GM12878 (cell line): ENCODE results near the gene ZGLP1.

Experiments
- EP300 ChIP-seq, 2 experiments: fragments of 150-350 bp in 1 of 2; IDR thresholded peaks; 2 replicates each; pipeline ENCODE4 v1.6.1; 2011 to 2012; ENCODE audit warnings: low read depth in 2 of 2, low read length in 2 of 2, borderline replicate concordance in 1 of 2, improper control_type of control experiment in 1 of 2, inconsistent platforms in 1 of 2; ENCODE audit not compliant: control insufficient read depth in 1 of 2
- EZH2 ChIP-seq: IDR thresholded peaks from 2 replicates; pipeline ENCODE4 v1.6.1; 2012; ENCODE audit warnings: low read depth, mild to moderate bottlenecking, control low read depth, inconsistent platforms, low read length, borderline replicate concordance; ENCODE audit not compliant: control insufficient read depth
- TF ChIP-seq, protein P1 (sequence below): IDR thresholded peaks from 2 replicates; pipeline ENCODE4 v1.6.1; 2011; ENCODE audit warnings: low read depth, low read length, improper control_type of control experiment, borderline replicate concordance
- TF ChIP-seq, protein P2 (sequence below): IDR thresholded peaks from 2 replicates; pipeline ENCODE4 v1.6.1; 2012; ENCODE audit warnings: low read length, inconsistent platforms
- TF ChIP-seq, protein P3 (sequence below), 3 experiments: IDR thresholded peaks in 2 of 3; conservative IDR thresholded peaks in 1 of 3; 2 replicates each; pipeline ENCODE4 v1.5.1; 2011; ENCODE audit warnings: low read depth in 3 of 3, low read length in 3 of 3, mild to moderate bottlenecking in 3 of 3, control low read depth in 2 of 3, moderate library complexity in 2 of 3, inconsistent platforms in 1 of 3, mixed read lengths in 1 of 3; ENCODE audit not compliant: control insufficient read depth in 2 of 3, insufficient read depth in 1 of 3; ENCODE audit errors: extremely low read depth in 1 of 3

DNA sequence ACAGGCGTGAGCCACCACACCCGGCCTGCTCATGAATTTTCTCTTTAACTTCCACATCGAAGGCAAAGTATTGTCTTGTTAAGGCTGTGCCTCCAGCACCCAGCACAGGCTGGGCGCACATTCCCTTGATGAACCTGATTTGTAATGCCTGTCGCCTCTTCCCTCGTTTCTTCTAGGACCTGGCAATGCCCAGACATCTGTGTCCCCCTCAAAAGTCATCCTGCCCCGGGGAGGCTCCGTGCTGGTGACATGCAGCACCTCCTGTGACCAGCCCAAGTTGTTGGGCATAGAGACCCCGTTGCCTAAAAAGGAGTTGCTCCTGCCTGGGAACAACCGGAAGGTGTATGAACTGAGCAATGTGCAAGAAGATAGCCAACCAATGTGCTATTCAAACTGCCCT lies 35.0 kb downstream of the ZGLP1 start:
- TF ChIP-seq EP300 (IDR thresholded peaks at IDR 0.05; ENCODE audit: borderline replicate concordance in 1 of 2, control insufficient read depth in 1 of 2, low read depth in 2 of 2, low read length in 2 of 2) (no peak), EZH2 (no peak)
- TF ChIP-seq, protein P1, sequence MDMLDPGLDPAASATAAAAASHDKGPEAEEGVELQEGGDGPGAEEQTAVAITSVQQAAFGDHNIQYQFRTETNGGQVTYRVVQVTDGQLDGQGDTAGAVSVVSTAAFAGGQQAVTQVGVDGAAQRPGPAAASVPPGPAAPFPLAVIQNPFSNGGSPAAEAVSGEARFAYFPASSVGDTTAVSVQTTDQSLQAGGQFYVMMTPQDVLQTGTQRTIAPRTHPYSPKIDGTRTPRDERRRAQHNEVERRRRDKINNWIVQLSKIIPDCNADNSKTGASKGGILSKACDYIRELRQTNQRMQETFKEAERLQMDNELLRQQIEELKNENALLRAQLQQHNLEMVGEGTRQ = no peak
- TF ChIP-seq, protein P2, sequence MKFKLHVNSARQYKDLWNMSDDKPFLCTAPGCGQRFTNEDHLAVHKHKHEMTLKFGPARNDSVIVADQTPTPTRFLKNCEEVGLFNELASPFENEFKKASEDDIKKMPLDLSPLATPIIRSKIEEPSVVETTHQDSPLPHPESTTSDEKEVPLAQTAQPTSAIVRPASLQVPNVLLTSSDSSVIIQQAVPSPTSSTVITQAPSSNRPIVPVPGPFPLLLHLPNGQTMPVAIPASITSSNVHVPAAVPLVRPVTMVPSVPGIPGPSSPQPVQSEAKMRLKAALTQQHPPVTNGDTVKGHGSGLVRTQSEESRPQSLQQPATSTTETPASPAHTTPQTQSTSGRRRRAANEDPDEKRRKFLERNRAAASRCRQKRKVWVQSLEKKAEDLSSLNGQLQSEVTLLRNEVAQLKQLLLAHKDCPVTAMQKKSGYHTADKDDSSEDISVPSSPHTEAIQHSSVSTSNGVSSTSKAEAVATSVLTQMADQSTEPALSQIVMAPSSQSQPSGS = no peak
- TF ChIP-seq, protein P3, sequence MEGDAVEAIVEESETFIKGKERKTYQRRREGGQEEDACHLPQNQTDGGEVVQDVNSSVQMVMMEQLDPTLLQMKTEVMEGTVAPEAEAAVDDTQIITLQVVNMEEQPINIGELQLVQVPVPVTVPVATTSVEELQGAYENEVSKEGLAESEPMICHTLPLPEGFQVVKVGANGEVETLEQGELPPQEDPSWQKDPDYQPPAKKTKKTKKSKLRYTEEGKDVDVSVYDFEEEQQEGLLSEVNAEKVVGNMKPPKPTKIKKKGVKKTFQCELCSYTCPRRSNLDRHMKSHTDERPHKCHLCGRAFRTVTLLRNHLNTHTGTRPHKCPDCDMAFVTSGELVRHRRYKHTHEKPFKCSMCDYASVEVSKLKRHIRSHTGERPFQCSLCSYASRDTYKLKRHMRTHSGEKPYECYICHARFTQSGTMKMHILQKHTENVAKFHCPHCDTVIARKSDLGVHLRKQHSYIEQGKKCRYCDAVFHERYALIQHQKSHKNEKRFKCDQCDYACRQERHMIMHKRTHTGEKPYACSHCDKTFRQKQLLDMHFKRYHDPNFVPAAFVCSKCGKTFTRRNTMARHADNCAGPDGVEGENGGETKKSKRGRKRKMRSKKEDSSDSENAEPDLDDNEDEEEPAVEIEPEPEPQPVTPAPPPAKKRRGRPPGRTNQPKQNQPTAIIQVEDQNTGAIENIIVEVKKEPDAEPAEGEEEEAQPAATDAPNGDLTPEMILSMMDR (IDR thresholded peaks at IDR 0.05 in 2 of 3, conservative IDR thresholded peaks at IDR 0.05 in 1 of 3; ENCODE audit: control insufficient read depth in 2 of 3, extremely low read depth in 1 of 3, insufficient read depth in 1 of 3, low read depth in 3 of 3, low read length in 3 of 3) = no peak
